ENCODE measurements around the gene UCP3. TPM values are rescaled to one million over a fixed set of nuclear protein-coding genes. Genes with fewer than 3 reads are reported as not detected.

The UCP3 gene
- total RNA-seq, 1 donor from 2014 or later = 2.7 TPM

GRCh38 chr11:73965076-73965763 is 43.7 kb downstream of the UCP3 start:
- Histone ChIP-seq H3K9me3 (replicated peaks) (no peaks in the 10 kb centered on the region), H3K27me3 (ENCODE audit: low read depth) (no peaks in the 10 kb centered on the region), H3K36me3 (no peaks in the 10 kb centered on the region), H3K4me1 (peaks cover 6% of the 10 kb centered on the region), H3K27ac (replicated peaks) (no peak overlapping the region), H3K4me3 (no peak overlapping the region)
- intact Hi-C loops (cut with micrococcal nuclease) = loop anchor here (10.0 kb wide), 1 partner anchor 110 kb away; no protein-coding TSS in a partner anchor
- DNase-seq = no peak
- no peak for TF ChIP-seq CTCF (IDR thresholded peaks at IDR 0.05; ENCODE audit: borderline replicate concordance)

GRCh38 chr11:73963861-73964260 is 45.0 kb downstream of the UCP3 start:
- no peaks in the 10 kb centered on the region for H3K36me3 ChIP-seq
- no peaks in the 10 kb centered on the region for H3K27me3 ChIP-seq (ENCODE audit: low read depth)
- TF ChIP-seq CTCF (IDR thresholded peaks at IDR 0.05; ENCODE audit: borderline replicate concordance) = no peak
- H3K9me3 ChIP-seq (replicated peaks) = no peaks in the 10 kb centered on the region
- no peak overlapping the region for H3K27ac ChIP-seq (replicated peaks)
- intact Hi-C loops (cut with micrococcal nuclease) = loop anchor here (10.0 kb wide), 1 partner anchor 111 kb away; no protein-coding TSS in a partner anchor
- no peak for DNase-seq
- peaks cover 6% of the 10 kb centered on the region for H3K4me1 ChIP-seq
- no peak overlapping the region for H3K4me3 ChIP-seq

GRCh38 chr11:73962101-73962705 is 46.7 kb downstream of the UCP3 start:
- H3K4me3 ChIP-seq = no peak overlapping the region
- intact Hi-C loops (cut with micrococcal nuclease) = loop anchor here (10.0 kb wide), 1 partner anchor 113 kb away; no protein-coding TSS in a partner anchor
- TF ChIP-seq CTCF (IDR thresholded peaks at IDR 0.05; ENCODE audit: borderline replicate concordance) = no peak
- H3K27me3 ChIP-seq (ENCODE audit: low read depth) = peaks cover 17% of the 10 kb centered on the region
- H3K9me3 ChIP-seq (replicated peaks) = no peaks in the 10 kb centered on the region
- DNase-seq = no peak
- peaks cover 6% of the 10 kb centered on the region for H3K4me1 ChIP-seq
- H3K36me3 ChIP-seq = no peaks in the 10 kb centered on the region
- H3K27ac ChIP-seq (replicated peaks) = no peak overlapping the region

- Histone ChIP-seq H3K36me3 (no peaks in the 10 kb centered on the region), H3K27me3 (ENCODE audit: low read depth) (peaks cover 25% of the 10 kb centered on the region), H3K4me1 (peaks cover 6% of the 10 kb centered on the region), H3K9me3 (replicated peaks) (no peaks in the 10 kb centered on the region), H3K27ac (replicated peaks) (no peak overlapping the region), H3K4me3 (no peak overlapping the region)
- no peak for DNase-seq
- no peak for TF ChIP-seq CTCF (IDR thresholded peaks at IDR 0.05; ENCODE audit: borderline replicate concordance)
- intact Hi-C loops (cut with micrococcal nuclease) = loop anchor here (10.0 kb wide), 1 partner anchor 113 kb away; no protein-coding TSS in a partner anchor
These were observed 47.6 kb downstream of the UCP3 start for GRCh38 chr11:73961321-73961720.

GRCh38 chr11:73958521-73959141 is 50.3 kb downstream of the UCP3 start:
- intact Hi-C loops (cut with micrococcal nuclease) = no loop called here

More at GRCh38 chr11:73958521-73959141, 50.3 kb downstream of the UCP3 start:
- TF ChIP-seq CTCF (IDR thresholded peaks at IDR 0.05; ENCODE audit: borderline replicate concordance) = no peak
- H3K9me3 ChIP-seq (replicated peaks) = no peaks in the 10 kb centered on the region
- H3K36me3 ChIP-seq = no peaks in the 10 kb centered on the region
- H3K27me3 ChIP-seq (ENCODE audit: low read depth) = peaks cover 48% of the 10 kb centered on the region
- H3K4me1 ChIP-seq = peaks cover under 1% of the 10 kb centered on the region
- H3K27ac ChIP-seq (replicated peaks) = no peak overlapping the region
- DNase-seq = no peak
- no peak overlapping the region for H3K4me3 ChIP-seq
